Karpas-422 (cell line): Measurements from ENCODE around the gene BCKDK. TPM values are rescaled to one million over a fixed set of nuclear protein-coding genes. Genes with fewer than 3 reads are reported as not detected.

Experiments used
- DNase-seq: peaks from one replicate; pipeline ENCODE4 v3.0.0-alpha.2; 2015
- H2AFZ ChIP-seq: fragments of 200-600 bp; sonication (generic); 2 replicates; pipeline ENCODE4 v1.6.1; 2014; ENCODE audit warnings: antibody characterized with exemption, low read length, mixed read lengths
- H3K27ac ChIP-seq: fragments of 200-600 bp; sonication (generic); 2 replicates; pipeline ENCODE4 v1.5.1; 2014; ENCODE audit warnings: mild to moderate bottlenecking, low read length, moderate library complexity
- H3K27me3 ChIP-seq: fragments of 200-600 bp; sonication (generic); 2 replicates; pipeline ENCODE4 v1.6.1; 2014; ENCODE audit warnings: low read length, mixed read lengths
- H3K36me3 ChIP-seq: fragments of 200-600 bp; sonication (generic); 2 replicates; pipeline ENCODE4 v1.6.1; 2014; ENCODE audit warnings: low read length, mixed read lengths; ENCODE audit not compliant: insufficient read depth
- H3K4me1 ChIP-seq: fragments of 200-600 bp; sonication (generic); 2 replicates; pipeline ENCODE4 v1.6.1; 2014; ENCODE audit warnings: mild to moderate bottlenecking, low read length, mixed read lengths
- H3K4me2 ChIP-seq: fragments of 200-600 bp; sonication (generic); 2 replicates; pipeline ENCODE4 v1.6.1; 2014; ENCODE audit warnings: low read length, low read depth, mild to moderate bottlenecking; ENCODE audit not compliant: poor library complexity, severe bottlenecking
- H3K4me3 ChIP-seq: fragments of 200-600 bp; sonication (generic); 2 replicates; pipeline ENCODE4 v1.5.1; 2014; ENCODE audit warnings: mild to moderate bottlenecking, antibody characterized with exemption, low read length, mixed read lengths
- H3K79me2 ChIP-seq: fragments of 200-600 bp; sonication (generic); 2 replicates; pipeline ENCODE4 v1.6.1; 2014; ENCODE audit warnings: mild to moderate bottlenecking, low read length, mixed read lengths
- H3K9ac ChIP-seq: fragments of 200-600 bp; sonication (generic); 2 replicates; pipeline ENCODE4 v1.6.0; 2014; ENCODE audit warnings: low read length
- H3K9me2 ChIP-seq: fragments of 200-600 bp; sonication (generic), shearing (Covaris generic); replicated peaks from 2 replicates; pipeline ENCODE4 v1.6.0; 2014; ENCODE audit warnings: mild to moderate bottlenecking, low read length, moderate library complexity; ENCODE audit not compliant: insufficient read depth
- H3K9me3 ChIP-seq: fragments of 300-700, 200-600 bp; sonication (generic); 2 replicates; pipeline ENCODE4 v1.6.1; 2014; ENCODE audit warnings: low read length, mixed read lengths
- H4K20me1 ChIP-seq: fragments of 200-600 bp; sonication (generic); 2 replicates; pipeline ENCODE4 v1.6.1; 2014; ENCODE audit warnings: mild to moderate bottlenecking, antibody characterized with exemption, low read length, low read depth; ENCODE audit not compliant: insufficient read depth
- total RNA-seq: library from RNA; depleted of rRNA; stranded (reverse); fragments of >200 nt; shearing (Covaris generic); gene quantifications from 2 replicates; pipeline ENCODE4 v1.2.3, GENCODE V29; 2014; ENCODE audit warnings: low replicate concordance

Gene BCKDK
- total RNA-seq, 1 experiment from 2014 or later, result 28.4 TPM

DNA sequence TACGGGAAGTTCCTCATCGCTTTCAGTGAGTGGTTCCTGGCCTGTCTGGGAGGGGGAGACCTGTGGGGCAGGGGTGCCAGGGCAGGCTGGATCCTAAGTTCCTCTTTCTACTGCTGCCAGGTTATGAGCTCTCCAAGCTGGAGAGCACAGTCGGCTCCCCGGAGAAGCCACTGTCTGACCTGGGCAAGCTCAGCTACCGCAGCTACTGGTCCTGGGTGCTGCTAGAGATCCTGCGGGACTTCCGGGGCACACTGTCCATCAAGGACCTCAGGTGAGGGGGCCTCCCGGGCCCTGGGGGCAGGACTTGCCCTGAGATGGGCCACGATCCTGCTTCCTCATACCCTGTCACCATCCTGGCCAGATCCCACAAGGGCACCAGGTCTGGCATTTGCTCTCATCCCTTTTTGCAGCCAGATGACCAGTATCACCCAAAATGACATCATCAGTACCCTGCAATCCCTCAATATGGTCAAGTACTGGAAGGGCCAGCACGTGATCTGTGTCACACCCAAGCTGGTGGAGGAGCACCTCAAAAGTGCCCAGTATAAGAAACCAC lies 22.2 kb downstream of the BCKDK start:
- H3K9me2 ChIP-seq, result no peaks in the 10 kb centered on the region
- no peaks in the 10 kb centered on the region for H3K27me3 ChIP-seq
- H3K4me2 ChIP-seq, result no peak overlapping the region
- H4K20me1 ChIP-seq, result no peaks in the 10 kb centered on the region
- H3K4me1 ChIP-seq, result no peaks in the 10 kb centered on the region
- H3K79me2 ChIP-seq, result no peaks in the 10 kb centered on the region
- no peaks in the 10 kb centered on the region for H3K9me3 ChIP-seq
- no peak overlapping the region for H3K4me3 ChIP-seq
- no peak overlapping the region for H3K27ac ChIP-seq
- H3K9ac ChIP-seq, result no peak overlapping the region
- H2AFZ ChIP-seq, result no peak overlapping the region
- no peaks in the 10 kb centered on the region for H3K36me3 ChIP-seq
- no peak for DNase-seq

GRCh38 chr16:31130899-31131298 lies 22.7 kb downstream of the BCKDK start:
- Histone ChIP-seq H3K27me3 (no peaks in the 10 kb centered on the region), H3K4me3 (no peak overlapping the region), H3K79me2 (no peaks in the 10 kb centered on the region), H3K9me3 (no peaks in the 10 kb centered on the region), H4K20me1 (no peaks in the 10 kb centered on the region), H3K4me1 (no peaks in the 10 kb centered on the region), H2AFZ (no peak overlapping the region), H3K27ac (no peak overlapping the region), H3K9me2 (no peaks in the 10 kb centered on the region), H3K36me3 (no peaks in the 10 kb centered on the region), H3K9ac (no peak overlapping the region), H3K4me2 (no peak overlapping the region)
- no peak for DNase-seq

DNA sequence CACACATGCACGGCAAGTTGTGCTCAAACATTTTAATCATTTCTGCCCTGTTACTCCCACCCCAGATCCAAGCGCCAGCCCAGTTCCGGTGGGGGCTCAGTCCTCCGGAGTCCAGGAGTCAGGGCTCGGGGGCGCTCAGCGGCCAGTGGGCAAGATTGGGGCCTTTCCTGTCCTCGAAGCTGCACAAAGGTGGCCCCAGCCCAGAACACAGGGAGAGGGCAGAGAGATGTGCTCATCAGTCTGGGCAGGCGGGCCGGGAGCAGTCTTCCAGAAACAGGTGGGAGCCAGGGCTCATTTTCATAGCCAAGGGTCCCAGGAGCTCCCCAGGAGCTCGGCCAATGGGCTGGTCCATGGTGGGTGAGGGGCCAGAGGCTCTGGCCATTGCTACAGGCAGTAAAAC lies 23.2 kb downstream of the BCKDK start:
- H3K9me3 ChIP-seq, result no peaks in the 10 kb centered on the region
- no peak overlapping the region for H2AFZ ChIP-seq
- H3K4me2 ChIP-seq, result no peak overlapping the region
- H3K9me2 ChIP-seq, result no peaks in the 10 kb centered on the region
- no peaks in the 10 kb centered on the region for H4K20me1 ChIP-seq
- no peak for DNase-seq
- H3K27ac ChIP-seq, result no peak overlapping the region
- no peaks in the 10 kb centered on the region for H3K79me2 ChIP-seq
- no peak overlapping the region for H3K9ac ChIP-seq
- H3K4me3 ChIP-seq, result no peak overlapping the region
- H3K4me1 ChIP-seq, result no peaks in the 10 kb centered on the region
- H3K27me3 ChIP-seq, result no peaks in the 10 kb centered on the region
- no peaks in the 10 kb centered on the region for H3K36me3 ChIP-seq

- Histone ChIP-seq H2AFZ (no peak overlapping the region), H3K4me1 (no peaks in the 10 kb centered on the region), H4K20me1 (no peaks in the 10 kb centered on the region), H3K27ac (no peak overlapping the region), H3K4me3 (no peak overlapping the region), H3K9me3 (no peaks in the 10 kb centered on the region), H3K79me2 (no peaks in the 10 kb centered on the region), H3K36me3 (no peaks in the 10 kb centered on the region), H3K9me2 (no peaks in the 10 kb centered on the region), H3K4me2 (no peak overlapping the region), H3K27me3 (no peaks in the 10 kb centered on the region), H3K9ac (no peak overlapping the region)
- no peak for DNase-seq
Measured at GRCh38 chr16:31131841-31132271, 23.7 kb downstream of the BCKDK start.

DNA sequence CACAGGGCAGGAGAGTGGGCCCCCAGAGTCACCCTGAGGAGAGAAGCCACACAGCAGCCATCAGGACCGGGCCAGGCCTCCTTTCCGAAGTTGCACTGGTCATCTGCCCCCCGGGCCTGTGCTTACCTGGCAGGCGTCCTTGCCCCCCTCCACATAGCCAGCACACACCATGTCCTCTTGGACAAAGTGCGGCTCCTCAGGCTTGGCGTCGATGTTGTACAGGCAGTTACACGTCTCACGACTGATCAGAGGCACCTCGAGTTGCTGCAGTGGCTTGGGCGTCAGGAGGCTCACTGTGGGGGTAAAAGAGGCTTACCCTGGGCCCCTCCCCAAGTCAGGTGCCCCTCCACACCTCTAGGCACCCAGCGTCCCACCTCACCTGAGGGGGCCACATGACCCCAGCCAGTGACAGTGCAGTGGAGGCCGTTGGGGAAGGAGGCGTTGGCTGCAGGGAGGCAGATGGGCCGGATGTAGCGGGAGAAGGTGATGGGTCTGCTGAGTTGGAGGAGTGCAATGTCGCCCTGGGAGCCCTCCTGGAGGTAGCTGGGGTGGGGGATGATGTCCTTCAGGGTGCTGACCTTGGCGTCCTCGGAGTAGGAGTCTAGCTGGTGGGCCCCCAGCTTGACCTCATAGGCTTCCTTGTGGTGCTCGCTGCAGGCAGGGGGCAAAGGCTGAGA lies 24.3 kb downstream of the BCKDK start:
- Histone ChIP-seq H3K27me3 (no peaks in the 10 kb centered on the region), H3K9ac (no peak overlapping the region), H3K4me2 (no peak overlapping the region), H3K4me3 (no peak overlapping the region), H2AFZ (no peak overlapping the region), H3K9me2 (no peaks in the 10 kb centered on the region), H3K79me2 (no peaks in the 10 kb centered on the region), H4K20me1 (no peaks in the 10 kb centered on the region), H3K27ac (no peak overlapping the region), H3K4me1 (no peaks in the 10 kb centered on the region), H3K36me3 (no peaks in the 10 kb centered on the region), H3K9me3 (no peaks in the 10 kb centered on the region)
- no peak for DNase-seq

DNA sequence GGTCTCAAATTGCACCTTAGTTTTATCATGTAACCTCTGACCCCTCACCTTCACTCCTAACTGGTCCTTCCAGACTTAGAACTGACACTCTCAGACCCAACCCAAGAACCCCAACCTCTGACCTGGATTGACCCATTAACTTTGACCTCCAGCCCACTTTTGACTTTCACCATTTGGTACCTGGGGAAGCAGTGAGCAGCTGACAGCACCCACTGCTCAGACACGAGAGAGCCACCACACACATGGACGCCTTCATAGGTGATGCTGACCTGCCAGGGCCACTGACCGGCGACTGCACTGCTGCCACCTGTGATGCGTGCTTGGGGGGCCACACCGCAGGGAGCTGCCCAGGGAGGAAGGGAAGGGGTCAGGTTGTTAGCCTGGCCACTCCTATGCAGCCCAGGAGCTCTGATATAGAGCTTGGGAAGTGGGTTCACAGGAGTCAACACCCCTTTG lies 24.9 kb downstream of the BCKDK start:
- H3K4me1 ChIP-seq, result no peaks in the 10 kb centered on the region
- no peaks in the 10 kb centered on the region for H3K36me3 ChIP-seq
- no peak overlapping the region for H3K4me2 ChIP-seq
- H3K9ac ChIP-seq, result no peak overlapping the region
- no peak for DNase-seq
- H4K20me1 ChIP-seq, result no peaks in the 10 kb centered on the region
- H3K27ac ChIP-seq, result no peak overlapping the region
- no peaks in the 10 kb centered on the region for H3K9me3 ChIP-seq
- no peaks in the 10 kb centered on the region for H3K79me2 ChIP-seq
- H3K27me3 ChIP-seq, result no peaks in the 10 kb centered on the region
- H3K4me3 ChIP-seq, result no peak overlapping the region
- H2AFZ ChIP-seq, result no peak overlapping the region
- H3K9me2 ChIP-seq, result no peaks in the 10 kb centered on the region

GRCh38 chr16:31134091-31134571 lies 25.9 kb downstream of the BCKDK start:
- no peak overlapping the region for H2AFZ ChIP-seq
- no peak for DNase-seq
- H3K9me3 ChIP-seq, result no peaks in the 10 kb centered on the region
- no peaks in the 10 kb centered on the region for H3K36me3 ChIP-seq
- H3K79me2 ChIP-seq, result no peaks in the 10 kb centered on the region
- no peak overlapping the region for H3K4me3 ChIP-seq
- H4K20me1 ChIP-seq, result no peaks in the 10 kb centered on the region
- no peak overlapping the region for H3K27ac ChIP-seq
- H3K4me2 ChIP-seq, result no peak overlapping the region
- H3K4me1 ChIP-seq, result no peaks in the 10 kb centered on the region
- H3K9me2 ChIP-seq, result no peaks in the 10 kb centered on the region
- H3K27me3 ChIP-seq, result no peaks in the 10 kb centered on the region
- H3K9ac ChIP-seq, result no peak overlapping the region

GRCh38 chr16:31134625-31135534 lies 26.7 kb downstream of the BCKDK start:
- no peak overlapping the region for H3K4me2 ChIP-seq
- no peak overlapping the region for H3K9ac ChIP-seq
- no peak for DNase-seq
- no peak overlapping the region for H3K4me3 ChIP-seq
- no peaks in the 10 kb centered on the region for H3K27me3 ChIP-seq
- no peak overlapping the region for H3K27ac ChIP-seq
- H2AFZ ChIP-seq, result no peak overlapping the region
- H3K36me3 ChIP-seq, result no peaks in the 10 kb centered on the region
- no peaks in the 10 kb centered on the region for H3K9me3 ChIP-seq
- H3K9me2 ChIP-seq, result no peaks in the 10 kb centered on the region
- H3K79me2 ChIP-seq, result no peaks in the 10 kb centered on the region
- H3K4me1 ChIP-seq, result no peaks in the 10 kb centered on the region
- no peaks in the 10 kb centered on the region for H4K20me1 ChIP-seq
